ENCODE measurements around the gene RPS6KA2. TPM values are rescaled to one million over a fixed set of nuclear protein-coding genes. Genes with fewer than 3 reads are reported as not detected.

Gene RPS6KA2
- total and polyA plus RNA-seq, 2 donors (not counting 3 experiments of a cell fraction or from before 2014, with no cell fraction given), result 54.5 to 75.8 TPM

- Histone ChIP-seq H3K4me1 (ENCODE audit: control insufficient read depth, extremely low read depth, insufficient read depth, low read length) (peaks cover 49% of the 10 kb centered on the region), H3K27me3 (ENCODE audit: control insufficient read depth in 2 of 2, insufficient read depth in 2 of 2, low read length in 2 of 2) (no peaks in the 10 kb centered on the region), H3K9me3 (replicated peaks; ENCODE audit: control insufficient read depth, insufficient read depth, low read length) (no peaks in the 10 kb centered on the region), H3K79me2 (ENCODE audit: control insufficient read depth, insufficient read depth, low read length) (no peaks in the 10 kb centered on the region), H4K20me1 (replicated peaks; ENCODE audit: control insufficient read depth, extremely low read depth, insufficient read depth, low read length) (no peaks in the 10 kb centered on the region), H3K9me1 (replicated peaks; ENCODE audit: control insufficient read depth, extremely low read depth, insufficient read depth, low read length) (no peaks in the 10 kb centered on the region), H3K4me2 (ENCODE audit: insufficient read depth, low read length) (no peak overlapping the region), H3K9ac (replicated peaks; ENCODE audit: extremely low read depth, insufficient read depth, low read length) (no peak overlapping the region), H2AFZ (ENCODE audit: low read depth, low read length) (no peak overlapping the region), H3K27ac (ENCODE audit: insufficient read depth, low read depth, low read length) (no peak overlapping the region), H3K36me3 (ENCODE audit: control insufficient read depth in 2 of 2, extremely low read depth in 1 of 2, insufficient read depth in 2 of 2, low read length in 2 of 2) (peaks cover 0 to 28% of the 10 kb centered on the region in 2 experiments), H3K4me3 (replicated peaks in 1 of 3; ENCODE audit: insufficient read depth in 1 of 3, low read depth in 1 of 3, low read length in 3 of 3) (no peak overlapping the region)
- TF ChIP-seq MAX (IDR thresholded peaks at IDR 0.05; ENCODE audit: insufficient read depth, insufficient read length) (no peak), MYC (IDR thresholded peaks at IDR 0.05; ENCODE audit: low read depth, low read length) (no peak), EZH2 (IDR thresholded peaks at IDR 0.05; ENCODE audit: borderline replicate concordance, low read depth, low read length, severe bottlenecking) (no peak), POLR2AphosphoS5 (IDR thresholded peaks at IDR 0.05; ENCODE audit: insufficient read depth, low read depth, low read length) (peak; percentile 84), FOS (IDR thresholded peaks at IDR 0.05; ENCODE audit: borderline replicate concordance, insufficient read depth, low read length) (no peak), CTCF (IDR thresholded peaks at IDR 0.05; ENCODE audit: extremely low read depth in 1 of 2, insufficient read depth in 1 of 2, low read depth in 1 of 2, low read length in 2 of 2) (no peak), POLR2A (IDR thresholded peaks at IDR 0.05; ENCODE audit: low read depth, low read length) (no peak), JUN (IDR thresholded peaks at IDR 0.05; ENCODE audit: borderline replicate concordance, insufficient read depth, insufficient read length, low read depth) (no peak), GATA2 (IDR thresholded peaks at IDR 0.05; ENCODE audit: insufficient read depth, insufficient read length, low read depth, low read length) (peak; percentile 88)
- DNase-seq (ENCODE audit: low read depth, low spot score), result peak; percentile 80
- peak; percentile 95 for FAIRE-seq
- dilution Hi-C loops (cut with MboI; ENCODE audit: extremely low pct_ligation_motif_present, low sequenced_read_pairs) (no loop called here), intact Hi-C loops (cut with micrococcal nuclease) (loop anchor here (1.0 to 2.0 kb wide), 3 partner anchors 65 to 246 kb away; no protein-coding TSS in a partner anchor)
- BruUV-seq (replicated peaks), result no TSS peak
- ChIA-PET POLR2A (no interaction called here), CTCF (interaction anchor here (1.1 to 1.3 kb wide), 3 partner anchors 10 to 98 kb away, joined by 3 read pairs; no protein-coding TSS in a partner anchor)
These were observed 136.2 kb downstream of the RPS6KA2 start for GRCh38 chr6:166490671-166491500.

All from endothelial cell of umbilical vein (primary cell).